SK-N-SH treated with all-trans-retinoic acid at 6 μM for 48 hours (cell line): ENCODE measurements around the gene FIGNL1.

Experiments
- ATAC-seq: fragments of 200-7000 bp; cut with Tn5 transposase; 3 replicates; pipeline ENCODE4 v1.9.1; 2020; ENCODE audit warnings: mild to moderate bottlenecking, moderate library complexity
- ARNTL ChIP-seq: fragments of 450-650 bp; formaldehyde crosslinking; IDR thresholded peaks from 2 replicates; pipeline ENCODE4 v1.5.0; 2020; ENCODE audit warnings: low read depth, mild to moderate bottlenecking, moderate library complexity, borderline replicate concordance
- BACH2 ChIP-seq: fragments of 250-450 bp; sonication (Bioruptor Pico); IDR thresholded peaks from 2 replicates; pipeline ENCODE4 v1.9.0; 2021; ENCODE audit warnings: mild to moderate bottlenecking, borderline replicate concordance
- CREB5 ChIP-seq: fragments of 250-450 bp; sonication (Bioruptor Pico); IDR thresholded peaks from 2 replicates; pipeline ENCODE4 v1.5.1; 2020; ENCODE audit warnings: low read depth, mild to moderate bottlenecking, moderate library complexity
- CSDC2 ChIP-seq: fragments of 250-450 bp; sonication (Bioruptor Pico); IDR thresholded peaks from 2 replicates; pipeline ENCODE4 v1.5.0; 2020; ENCODE audit warnings: mild to moderate bottlenecking, moderate library complexity
- CSRNP3 ChIP-seq: fragments of 250-450 bp; sonication (Bioruptor Pico); IDR thresholded peaks from 2 replicates; pipeline ENCODE4 v1.5.1; 2021; ENCODE audit warnings: mild to moderate bottlenecking, moderate library complexity
- GLIS3 ChIP-seq: fragments of 250-450 bp; sonication (Bioruptor Pico); IDR thresholded peaks from 2 replicates; pipeline ENCODE4 v1.5.0; 2020; ENCODE audit warnings: mild to moderate bottlenecking, moderate library complexity
- ISL1 ChIP-seq: fragments of 250-450 bp; sonication (Bioruptor Pico); IDR thresholded peaks from 2 replicates; pipeline ENCODE4 v2.1.2; 2022; ENCODE audit warnings: mild to moderate bottlenecking, moderate library complexity
- OSR1 ChIP-seq: fragments of 250-450 bp; sonication (Bioruptor Pico); IDR thresholded peaks from 2 replicates; pipeline ENCODE4 v1.8.0; 2022; ENCODE audit warnings: moderate library complexity, mild to moderate bottlenecking, inconsistent platforms
- PATZ1 ChIP-seq: fragments of 250-450 bp; sonication (Bioruptor Pico); IDR thresholded peaks from 2 replicates; pipeline ENCODE4 v1.8.0; 2020; ENCODE audit warnings: mild to moderate bottlenecking, moderate library complexity, borderline replicate concordance
- POU6F1 ChIP-seq: fragments of 250-450 bp; sonication (Bioruptor Pico); IDR thresholded peaks from 2 replicates; pipeline ENCODE4 v1.8.0; 2021; ENCODE audit warnings: low read depth, mild to moderate bottlenecking, moderate library complexity, borderline replicate concordance
- PPARA ChIP-seq: fragments of 250-450 bp; sonication (Bioruptor Pico); IDR thresholded peaks from 2 replicates; pipeline ENCODE4 v1.5.0; 2020; ENCODE audit warnings: mild to moderate bottlenecking, borderline replicate concordance
- SNAI2 ChIP-seq: fragments of 250-450 bp; sonication (Bioruptor Pico); IDR thresholded peaks from 2 replicates; pipeline ENCODE4 v1.5.0; 2020; ENCODE audit warnings: mild to moderate bottlenecking, moderate library complexity
- TCF4 ChIP-seq: fragments of 250-450 bp; sonication (Bioruptor Pico); IDR thresholded peaks from 2 replicates; pipeline ENCODE4 v1.8.0; 2021; ENCODE audit warnings: mild to moderate bottlenecking, moderate library complexity, borderline replicate concordance
- TSHZ2 ChIP-seq: fragments of 250-450 bp; sonication (Bioruptor Pico); IDR thresholded peaks from 2 replicates; pipeline ENCODE4 v1.5.0; 2020; ENCODE audit warnings: mild to moderate bottlenecking, moderate library complexity
- ZC3H10 ChIP-seq: fragments of 250-450 bp; sonication (Bioruptor Pico); IDR thresholded peaks from 2 replicates; pipeline ENCODE4 v1.5.1; 2021; ENCODE audit warnings: mild to moderate bottlenecking, moderate library complexity
- ZFP3 ChIP-seq: fragments of 250-450 bp; sonication (Bioruptor Pico); IDR thresholded peaks from 2 replicates; pipeline ENCODE4 v1.5.0; 2020; ENCODE audit warnings: mild to moderate bottlenecking, moderate library complexity
- ZFP30 ChIP-seq: fragments of 450-650 bp; formaldehyde crosslinking; IDR thresholded peaks from 2 replicates; pipeline ENCODE4 v1.5.0; 2022; ENCODE audit warnings: mild to moderate bottlenecking, moderate library complexity
- ZNF565 ChIP-seq: fragments of 450-650 bp; formaldehyde crosslinking; conservative IDR thresholded peaks from 2 replicates; pipeline ENCODE4 v1.5.0; 2020; ENCODE audit warnings: low read depth, mild to moderate bottlenecking, moderate library complexity
- ZNF70 ChIP-seq: fragments of 450-650 bp; formaldehyde crosslinking; IDR thresholded peaks from 2 replicates; pipeline ENCODE4 v1.5.0; 2020; ENCODE audit warnings: mild to moderate bottlenecking, moderate library complexity
- ZNF8 ChIP-seq: fragments of 450-650 bp; formaldehyde crosslinking; IDR thresholded peaks from 2 replicates; pipeline ENCODE4 v1.5.0; 2020; ENCODE audit warnings: mild to moderate bottlenecking, moderate library complexity

Gene FIGNL1

GRCh38 chr7:50409856-50410745 lies 40.0 kb downstream of the FIGNL1 start:
- no peak for ATAC-seq
- no peak for TF ChIP-seq ZNF70 (CRISPR knock-in tag)
- TF ChIP-seq ZFP30 (CRISPR knock-in tag) = no peak
- no peak for TF ChIP-seq ZNF8 (CRISPR knock-in tag)
- TF ChIP-seq GLIS3 = no peak
- no peak for TF ChIP-seq ISL1 (CRISPR knock-in tag)
- TF ChIP-seq ARNTL (CRISPR knock-in tag) = no peak
- no peak for TF ChIP-seq TSHZ2
- TF ChIP-seq, all 23 proteins: peak for 0

- TF ChIP-seq SNAI2 (CRISPR knock-in tag) = no peak
- TF ChIP-seq CSRNP3 (CRISPR knock-in tag) = no peak
- no peak for TF ChIP-seq ZNF70 (CRISPR knock-in tag)
- TF ChIP-seq ZC3H10 (CRISPR knock-in tag) = no peak
- TF ChIP-seq GLIS3 = no peak
- TF ChIP-seq ARNTL (CRISPR knock-in tag) = no peak
- no peak for TF ChIP-seq OSR1
- TF ChIP-seq ZNF565 = no peak
- TF ChIP-seq CREB5 (CRISPR knock-in tag) = no peak
- TF ChIP-seq BACH2 (CRISPR knock-in tag) = no peak
- TF ChIP-seq TCF4 (CRISPR knock-in tag) = no peak
- TF ChIP-seq CSDC2 = no peak
- TF ChIP-seq ZNF8 (CRISPR knock-in tag) = no peak
- TF ChIP-seq PATZ1 (CRISPR knock-in tag) = no peak
- no peak for TF ChIP-seq PPARA
- TF ChIP-seq POU6F1 (CRISPR knock-in tag) = no peak
- TF ChIP-seq ZFP3 = no peak
- no peak for TF ChIP-seq ZFP30 (CRISPR knock-in tag)
- ATAC-seq = no peak
Observed at GRCh38 chr7:50406935-50407334, 43.2 kb downstream of the FIGNL1 start.

GRCh38 chr7:50405221-50405620 lies 44.9 kb downstream of the FIGNL1 start:
- ATAC-seq = no peak
- TF ChIP-seq ISL1 (CRISPR knock-in tag) (no peak), BACH2 (CRISPR knock-in tag) (no peak), ZNF8 (CRISPR knock-in tag) (no peak), POU6F1 (CRISPR knock-in tag) (no peak), ZC3H10 (CRISPR knock-in tag) (no peak), ZNF70 (CRISPR knock-in tag) (no peak), CSRNP3 (CRISPR knock-in tag) (no peak), ZNF565 (no peak), ZFP30 (CRISPR knock-in tag) (no peak), SNAI2 (CRISPR knock-in tag) (no peak), OSR1 (no peak), CREB5 (CRISPR knock-in tag) (no peak), TCF4 (CRISPR knock-in tag) (no peak)
